Gastrocnemius medialis (tissue), 4 donors: ENCODE measurements around the gene MECP2.

Source experiments
- POLR2A ChIP-seq, 2 donors: fragments of 450-650 bp; IDR thresholded peaks; one replicate each; pipeline ENCODE4 v1.6.1; 2017; ENCODE audit warnings: antibody characterized with exemption in 2 of 2, mild to moderate bottlenecking in 2 of 2, moderate library complexity in 2 of 2
- TF ChIP-seq, protein P1 (sequence below), 5 experiments: fragments of 450-650 bp in 3 of 5; fragments of 200-600 bp in 2 of 5; sonication (generic) in 2 of 5; IDR thresholded peaks in 4 of 5; conservative IDR thresholded peaks in 1 of 5; 1 replicate in 4 of 5; 2 replicates in 1 of 5; pipeline ENCODE4 v1.5.1; 2016 to 2019; ENCODE audit warnings: antibody characterized with exemption in 5 of 5, mild to moderate bottlenecking in 3 of 5, moderate library complexity in 3 of 5

DNA sequence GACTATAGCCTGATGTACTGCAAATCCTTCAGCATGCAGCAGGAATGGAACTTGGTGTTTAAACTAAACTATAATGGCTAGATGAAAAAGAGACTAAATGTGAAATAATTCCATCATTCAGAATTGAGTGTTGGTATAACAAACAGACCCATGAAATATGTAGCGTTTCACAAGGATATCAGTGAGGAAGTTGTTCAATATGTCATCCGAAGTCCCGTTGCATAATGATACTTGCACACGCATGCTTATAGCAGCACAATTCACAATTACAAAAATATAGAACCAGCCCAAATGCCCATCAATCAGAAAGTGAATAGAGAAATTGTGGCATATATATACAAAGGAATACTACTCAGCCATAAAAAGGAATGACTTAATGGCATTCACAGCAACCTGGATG lies 20.4 kb downstream of the MECP2 start:
- TF ChIP-seq, protein P1, sequence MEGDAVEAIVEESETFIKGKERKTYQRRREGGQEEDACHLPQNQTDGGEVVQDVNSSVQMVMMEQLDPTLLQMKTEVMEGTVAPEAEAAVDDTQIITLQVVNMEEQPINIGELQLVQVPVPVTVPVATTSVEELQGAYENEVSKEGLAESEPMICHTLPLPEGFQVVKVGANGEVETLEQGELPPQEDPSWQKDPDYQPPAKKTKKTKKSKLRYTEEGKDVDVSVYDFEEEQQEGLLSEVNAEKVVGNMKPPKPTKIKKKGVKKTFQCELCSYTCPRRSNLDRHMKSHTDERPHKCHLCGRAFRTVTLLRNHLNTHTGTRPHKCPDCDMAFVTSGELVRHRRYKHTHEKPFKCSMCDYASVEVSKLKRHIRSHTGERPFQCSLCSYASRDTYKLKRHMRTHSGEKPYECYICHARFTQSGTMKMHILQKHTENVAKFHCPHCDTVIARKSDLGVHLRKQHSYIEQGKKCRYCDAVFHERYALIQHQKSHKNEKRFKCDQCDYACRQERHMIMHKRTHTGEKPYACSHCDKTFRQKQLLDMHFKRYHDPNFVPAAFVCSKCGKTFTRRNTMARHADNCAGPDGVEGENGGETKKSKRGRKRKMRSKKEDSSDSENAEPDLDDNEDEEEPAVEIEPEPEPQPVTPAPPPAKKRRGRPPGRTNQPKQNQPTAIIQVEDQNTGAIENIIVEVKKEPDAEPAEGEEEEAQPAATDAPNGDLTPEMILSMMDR (IDR thresholded peaks at IDR 0.05 in 4 of 5, conservative IDR thresholded peaks at IDR 0.05 in 1 of 5) = no peak
- TF ChIP-seq POLR2A (IDR thresholded peaks at IDR 0.05) = no peak
